ENCODE measurements around the gene MED8.

DNA sequence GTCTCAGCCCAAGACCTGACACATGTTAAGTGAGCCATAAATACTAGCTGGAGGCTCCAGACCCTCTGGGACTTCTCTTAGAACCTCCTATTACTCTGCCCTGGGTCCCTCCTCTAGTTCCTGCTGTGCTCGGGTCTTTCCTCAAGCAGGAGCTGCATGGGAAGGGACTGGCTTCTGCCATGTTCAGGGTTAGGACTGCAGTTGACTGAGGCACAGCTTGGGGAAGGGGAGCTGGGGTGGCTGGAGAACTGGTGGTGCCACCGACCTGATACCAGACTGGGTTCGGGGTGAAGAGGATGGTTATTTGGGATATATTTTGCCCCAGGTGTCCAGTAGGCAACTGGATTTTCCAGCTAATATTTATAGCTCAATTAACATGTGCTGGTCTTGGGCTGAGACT, 48.4 kb upstream of the MED8 start:
- TF ChIP-seq CTCF (IDR thresholded peaks at IDR 0.05) (no peak), ZFX (IDR thresholded peaks at IDR 0.05; ENCODE audit: borderline replicate concordance) (no peak)

Measured in 22Rv1 (cell line).